ENCODE data around the gene PLD5. TPM values are rescaled to one million over a fixed set of nuclear protein-coding genes. Genes with fewer than 3 reads are reported as not detected.

Gene PLD5
- total and polyA plus RNA-seq, 4 donors: under 0.01 to 0.17 (median 0.05) TPM; not detected in 1

DNA sequence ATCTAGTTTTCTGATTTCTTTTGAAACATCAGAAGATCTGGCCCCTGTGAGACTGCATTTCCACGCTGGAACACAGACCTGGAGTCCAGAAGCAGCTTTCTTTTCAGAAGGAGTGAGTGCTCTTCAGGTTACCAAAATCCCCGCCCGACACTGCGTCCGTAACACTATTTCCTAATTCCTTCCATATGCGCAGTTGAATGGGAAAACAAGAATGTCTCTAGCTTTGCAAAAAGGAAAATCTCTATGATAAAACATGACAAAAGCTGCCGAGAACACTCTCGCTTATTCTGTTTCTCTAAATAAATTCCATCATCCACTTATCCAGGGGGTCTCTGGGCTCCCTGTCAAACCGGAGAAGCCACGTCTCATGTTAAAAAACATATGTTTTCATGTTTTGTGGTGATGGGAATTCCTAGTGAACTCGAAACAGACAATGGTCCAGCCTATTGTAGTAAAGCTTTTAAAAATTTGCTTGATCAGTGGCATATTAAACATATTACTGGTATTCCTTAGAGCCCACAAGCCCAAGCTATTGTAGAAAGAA is 67.7 kb downstream of the PLD5 start:
- no peak for DNase-seq (ENCODE audit: low spot score)
- Histone ChIP-seq H3K27ac (ENCODE audit: low read depth in 1 of 2, low read length in 2 of 2) (no peak overlapping the region), H3K4me3 (ENCODE audit: low read depth in 1 of 3, low read length in 3 of 3) (no peak overlapping the region), H3K9ac (ENCODE audit: low read depth in 1 of 2, low read length in 2 of 2) (no peak overlapping the region), H3K4me1 (ENCODE audit: control insufficient read depth in 4 of 4, insufficient read depth in 4 of 4, low read length in 3 of 4) (no peaks in the 10 kb centered on the region), H3K9me3 (ENCODE audit: control insufficient read depth in 4 of 4, low read length in 3 of 4) (no peaks in the 10 kb centered on the region), H3K36me3 (ENCODE audit: control insufficient read depth in 4 of 4, insufficient read depth in 3 of 4, low read depth in 1 of 4, low read length in 3 of 4) (no peaks in the 10 kb centered on the region), H3K27me3 (ENCODE audit: control insufficient read depth in 4 of 4, insufficient read depth in 4 of 4, low read length in 3 of 4) (peaks cover 0 to 8% (median 0%) of the 10 kb centered on the region in 4 donors)
- WGBS: 72% methylated on average over 11 of the region's 11 CpGs
- no peak for TF ChIP-seq JUND (IDR thresholded peaks at IDR 0.05)
- TF ChIP-seq HNF4A (conservative IDR thresholded peaks at IDR 0.05): no peak
- no peak for TF ChIP-seq FOXA1 (IDR thresholded peaks at IDR 0.05)
- no peak for TF ChIP-seq GABPA (IDR thresholded peaks at IDR 0.05 in 1 of 2, conservative IDR thresholded peaks at IDR 0.05 in 1 of 2)

- H3K27ac ChIP-seq (ENCODE audit: low read depth in 1 of 2, low read length in 2 of 2): no peak overlapping the region
- no peak for TF ChIP-seq HNF4G (IDR thresholded peaks at IDR 0.05)
- no peak for TF ChIP-seq YY1 (IDR thresholded peaks at IDR 0.05)
- TF ChIP-seq NR2F2 (IDR thresholded peaks at IDR 0.05): no peak
- TF ChIP-seq SP1 (IDR thresholded peaks at IDR 0.05): no peak
- TF ChIP-seq RXRA (IDR thresholded peaks at IDR 0.05): no peak
- TF ChIP-seq FOXA1 (IDR thresholded peaks at IDR 0.05): no peak
- no peak for TF ChIP-seq HNF4A (conservative IDR thresholded peaks at IDR 0.05)
- TF ChIP-seq MAX (IDR thresholded peaks at IDR 0.05): no peak
- TF ChIP-seq TAF1 (conservative IDR thresholded peaks at IDR 0.05): no peak
- no peak for TF ChIP-seq RAD21 (IDR thresholded peaks at IDR 0.05)
- no peak for TF ChIP-seq CTCF (IDR thresholded peaks at IDR 0.05; ENCODE audit: low read depth, low read length, missing input control)
- TF ChIP-seq FOXA2 (IDR thresholded peaks at IDR 0.05): no peak
- TF ChIP-seq EGR1 (IDR thresholded peaks at IDR 0.05; ENCODE audit: low read depth in 2 of 2): no peak
- TF ChIP-seq ZBTB33 (IDR thresholded peaks at IDR 0.05): no peak
- TF ChIP-seq, protein P1, sequence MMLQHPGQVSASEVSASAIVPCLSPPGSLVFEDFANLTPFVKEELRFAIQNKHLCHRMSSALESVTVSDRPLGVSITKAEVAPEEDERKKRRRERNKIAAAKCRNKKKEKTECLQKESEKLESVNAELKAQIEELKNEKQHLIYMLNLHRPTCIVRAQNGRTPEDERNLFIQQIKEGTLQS (IDR thresholded peaks at IDR 0.05): no peak
- no peak for TF ChIP-seq JUND (IDR thresholded peaks at IDR 0.05)
- TF ChIP-seq, protein P2, sequence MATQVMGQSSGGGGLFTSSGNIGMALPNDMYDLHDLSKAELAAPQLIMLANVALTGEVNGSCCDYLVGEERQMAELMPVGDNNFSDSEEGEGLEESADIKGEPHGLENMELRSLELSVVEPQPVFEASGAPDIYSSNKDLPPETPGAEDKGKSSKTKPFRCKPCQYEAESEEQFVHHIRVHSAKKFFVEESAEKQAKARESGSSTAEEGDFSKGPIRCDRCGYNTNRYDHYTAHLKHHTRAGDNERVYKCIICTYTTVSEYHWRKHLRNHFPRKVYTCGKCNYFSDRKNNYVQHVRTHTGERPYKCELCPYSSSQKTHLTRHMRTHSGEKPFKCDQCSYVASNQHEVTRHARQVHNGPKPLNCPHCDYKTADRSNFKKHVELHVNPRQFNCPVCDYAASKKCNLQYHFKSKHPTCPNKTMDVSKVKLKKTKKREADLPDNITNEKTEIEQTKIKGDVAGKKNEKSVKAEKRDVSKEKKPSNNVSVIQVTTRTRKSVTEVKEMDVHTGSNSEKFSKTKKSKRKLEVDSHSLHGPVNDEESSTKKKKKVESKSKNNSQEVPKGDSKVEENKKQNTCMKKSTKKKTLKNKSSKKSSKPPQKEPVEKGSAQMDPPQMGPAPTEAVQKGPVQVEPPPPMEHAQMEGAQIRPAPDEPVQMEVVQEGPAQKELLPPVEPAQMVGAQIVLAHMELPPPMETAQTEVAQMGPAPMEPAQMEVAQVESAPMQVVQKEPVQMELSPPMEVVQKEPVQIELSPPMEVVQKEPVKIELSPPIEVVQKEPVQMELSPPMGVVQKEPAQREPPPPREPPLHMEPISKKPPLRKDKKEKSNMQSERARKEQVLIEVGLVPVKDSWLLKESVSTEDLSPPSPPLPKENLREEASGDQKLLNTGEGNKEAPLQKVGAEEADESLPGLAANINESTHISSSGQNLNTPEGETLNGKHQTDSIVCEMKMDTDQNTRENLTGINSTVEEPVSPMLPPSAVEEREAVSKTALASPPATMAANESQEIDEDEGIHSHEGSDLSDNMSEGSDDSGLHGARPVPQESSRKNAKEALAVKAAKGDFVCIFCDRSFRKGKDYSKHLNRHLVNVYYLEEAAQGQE (IDR thresholded peaks at IDR 0.05): no peak
- peaks cover 0 to 8% (median 1%) of the 10 kb centered on the region in 4 donors for H3K27me3 ChIP-seq (ENCODE audit: control insufficient read depth in 4 of 4, insufficient read depth in 4 of 4, low read length in 3 of 4)
- no peak for DNase-seq (ENCODE audit: low spot score)
- no peak overlapping the region for H3K4me3 ChIP-seq (ENCODE audit: low read depth in 1 of 3, low read length in 3 of 3)
- 0% methylated on average over 1 of the region's 1 CpG for WGBS
- no peaks in the 10 kb centered on the region for H3K36me3 ChIP-seq (ENCODE audit: control insufficient read depth in 4 of 4, insufficient read depth in 3 of 4, low read depth in 1 of 4, low read length in 3 of 4)
- no peaks in the 10 kb centered on the region for H3K4me1 ChIP-seq (ENCODE audit: control insufficient read depth in 4 of 4, insufficient read depth in 4 of 4, low read length in 3 of 4)
- H3K9me3 ChIP-seq (ENCODE audit: control insufficient read depth in 4 of 4, low read length in 3 of 4): no peaks in the 10 kb centered on the region
- H3K9ac ChIP-seq (ENCODE audit: low read depth in 1 of 2, low read length in 2 of 2): no peak overlapping the region
These were observed 69.5 kb downstream of the PLD5 start for GRCh38 chr1:242455052-242455361.

Data from liver (tissue), 9 donors.